Measurements from ENCODE around the gene SIMC1.
A peak's percentile ranks its signal among the peaks of the same experiment; 100 is the strongest.

SIMC1 gene

GRCh38 chr5:176317534-176318374, 79.5 kb downstream of the SIMC1 start:
- DNase-seq, result no peak

DNA sequence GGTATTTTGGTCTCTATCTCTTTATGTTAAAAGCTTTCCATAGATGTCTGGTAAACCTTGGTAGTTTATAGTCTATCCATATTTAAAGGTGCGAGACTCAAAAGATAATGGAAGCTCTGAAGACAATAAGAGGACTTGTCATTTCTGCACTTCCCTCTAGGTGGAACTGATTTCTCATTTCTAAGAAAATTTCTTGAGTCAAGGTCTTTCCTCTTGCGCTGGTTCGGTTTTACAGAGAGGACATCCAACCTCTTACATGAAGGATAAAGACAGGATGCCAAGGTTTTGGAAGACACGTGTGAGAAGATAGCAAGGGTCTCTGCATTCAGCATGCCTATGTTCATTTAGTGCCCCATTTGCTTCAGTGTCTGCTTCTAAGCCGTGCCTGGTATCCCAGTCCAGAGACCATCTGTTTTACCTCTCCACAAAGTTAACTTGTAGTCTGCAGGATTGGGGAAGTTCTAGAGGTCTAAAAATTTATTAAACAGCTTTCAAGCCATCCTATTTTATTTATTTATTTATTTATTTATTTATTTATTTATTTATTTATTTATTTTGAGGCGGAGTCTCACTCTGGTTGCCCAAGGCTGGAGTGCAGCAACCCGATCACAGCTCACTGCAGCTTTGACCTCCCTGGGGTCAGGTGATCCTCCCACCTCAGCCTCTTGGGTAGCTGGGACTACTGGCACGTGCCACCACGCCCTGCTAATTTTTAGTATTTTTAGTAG, 81.8 kb downstream of the SIMC1 start:
- DNase-seq, result no peak

DNA sequence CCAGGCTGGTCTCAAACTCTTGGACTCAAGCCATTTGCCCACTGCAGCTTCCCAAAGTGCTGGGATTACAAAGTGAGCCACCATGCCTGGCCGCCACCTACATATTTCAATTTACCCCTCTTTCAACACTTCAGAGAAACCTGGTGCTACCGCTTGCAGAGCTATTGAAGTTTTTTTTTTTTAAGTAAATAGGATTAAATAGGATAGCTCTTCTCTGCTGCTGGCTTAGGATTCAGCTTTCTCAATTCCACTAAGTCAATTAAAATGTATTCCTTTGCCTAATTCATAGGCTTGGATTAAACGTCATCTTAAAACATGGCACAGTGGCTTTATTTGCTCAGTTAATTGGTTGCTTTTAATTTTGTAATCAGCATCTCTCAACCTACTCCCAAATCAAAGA, 82.4 kb downstream of the SIMC1 start:
- DNase-seq, result no peak

DNA sequence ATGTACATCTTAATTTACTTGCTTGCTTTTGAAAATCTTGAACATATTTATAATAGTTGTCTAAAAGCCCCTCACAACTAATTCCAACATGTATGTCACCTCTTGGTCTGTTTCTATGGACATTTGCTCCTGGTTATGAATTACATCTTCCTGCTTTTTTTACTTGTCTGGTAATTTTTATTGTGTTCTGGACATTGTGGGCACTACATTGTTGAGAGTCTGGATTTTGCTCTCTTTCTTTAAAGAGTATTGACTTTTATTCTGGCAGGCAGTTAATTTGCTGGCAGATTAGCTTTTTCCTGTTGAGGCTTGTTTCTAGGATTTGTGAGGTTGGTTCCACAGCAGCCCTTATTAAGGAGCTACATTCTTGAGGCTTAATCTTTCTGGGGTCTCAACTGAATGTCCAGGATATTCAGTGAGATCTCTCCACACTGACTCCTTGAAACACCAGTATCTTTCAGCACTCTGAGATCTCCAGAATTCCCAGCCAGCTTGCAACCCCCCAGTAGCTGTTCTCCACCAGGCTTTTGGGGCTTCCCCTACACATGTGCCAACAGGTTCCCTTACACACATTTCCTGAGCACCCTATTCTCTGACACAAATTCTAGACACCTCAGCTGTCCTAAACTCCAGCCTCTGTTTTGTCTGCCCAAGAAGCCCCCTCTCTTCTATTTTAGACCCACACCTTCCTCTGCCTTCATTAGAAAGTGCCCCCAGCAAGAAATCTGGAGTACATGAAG, 96.0 kb downstream of the SIMC1 start:
- no peak for DNase-seq

DNA sequence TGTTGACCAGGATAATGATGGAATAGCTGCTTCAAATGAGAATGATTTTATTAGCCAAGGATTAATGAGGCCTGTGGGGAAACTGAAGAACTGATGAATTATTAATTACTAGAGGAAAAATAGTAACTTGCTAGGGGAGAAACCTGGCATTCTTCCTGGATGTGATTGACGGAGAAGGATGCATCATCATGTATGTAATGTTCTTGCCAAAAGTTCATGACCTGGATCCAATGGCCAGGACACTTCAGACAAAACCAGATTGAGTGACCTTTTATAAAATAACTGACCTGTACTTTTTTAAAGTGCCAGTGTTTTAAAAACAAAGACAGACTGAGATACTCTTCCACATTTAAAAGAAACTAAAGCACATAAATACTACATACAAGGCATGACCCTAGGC, 99.7 kb downstream of the SIMC1 start:
- DNase-seq, result no peak

DNA sequence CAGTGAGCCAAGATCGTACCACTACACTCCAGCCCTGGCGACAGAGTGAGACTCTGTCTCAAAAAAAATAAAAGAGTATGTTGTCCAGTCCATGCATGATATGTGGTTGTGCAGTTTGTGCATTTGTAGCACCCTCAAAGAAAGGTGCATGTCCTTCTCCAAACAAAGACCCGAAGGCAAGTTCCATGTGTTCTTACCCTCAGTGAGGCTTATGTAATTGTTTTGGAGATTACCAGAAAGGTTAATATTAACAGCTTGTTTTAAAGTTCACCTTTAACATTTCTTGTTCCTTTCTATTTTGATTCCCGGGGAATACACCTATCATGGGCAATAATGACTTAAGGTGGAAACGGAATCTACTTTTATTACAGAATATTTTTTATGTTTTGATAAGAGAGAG, 101.1 kb downstream of the SIMC1 start:
- no peak for DNase-seq

- DNase-seq, result no peak
These were observed 103.3 kb downstream of the SIMC1 start for GRCh38 chr5:176341325-176342157.

GRCh38 chr5:176342158-176342483, 103.9 kb downstream of the SIMC1 start:
- DNase-seq, result no peak

DNA sequence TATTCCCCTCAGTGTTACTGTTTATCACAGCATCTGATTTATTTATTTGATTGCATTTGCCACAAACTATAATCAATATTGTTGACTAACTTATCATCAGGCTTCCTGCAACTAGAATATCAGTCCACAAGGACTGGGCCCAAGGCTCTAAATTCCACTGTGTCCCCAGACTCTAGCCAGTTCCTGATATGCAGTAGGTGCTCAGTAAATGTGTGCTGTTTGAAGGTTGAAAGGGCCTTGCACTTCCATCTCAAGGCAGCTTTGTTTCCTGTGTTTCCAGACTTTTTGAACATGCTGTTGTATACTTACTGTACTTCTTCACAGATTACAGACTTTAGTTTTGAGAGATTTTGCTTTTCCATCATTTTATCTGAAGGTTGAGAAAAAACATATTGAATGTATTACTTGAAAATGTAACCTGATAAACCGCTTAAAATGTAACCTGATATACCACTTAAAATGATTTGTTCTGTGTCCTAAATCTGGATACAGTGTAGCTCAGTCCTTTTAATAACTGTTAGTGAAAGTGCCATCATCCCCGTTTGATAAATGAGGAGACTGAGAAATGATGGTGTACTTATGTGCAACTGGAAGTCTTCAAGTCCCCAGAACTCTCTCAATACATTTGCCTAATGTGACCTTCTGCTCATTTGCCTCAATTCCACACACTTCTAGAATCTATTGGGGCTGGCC, 104.7 kb downstream of the SIMC1 start:
- DNase-seq, result no peak

GRCh38 chr5:176350416-176350815, 112.2 kb downstream of the SIMC1 start:
- no peak for DNase-seq

- no peak for DNase-seq
These were observed 114.1 kb downstream of the SIMC1 start for GRCh38 chr5:176352116-176352878.

GRCh38 chr5:176353533-176353932, 115.3 kb downstream of the SIMC1 start:
- DNase-seq, result no peak

GRCh38 chr5:176355400-176356178, 117.4 kb downstream of the SIMC1 start:
- DNase-seq, result no peak

GRCh38 chr5:176356179-176356566, 117.9 kb downstream of the SIMC1 start:
- no peak for DNase-seq

GRCh38 chr5:176359658-176360057, 121.4 kb downstream of the SIMC1 start:
- no peak for DNase-seq

DNA sequence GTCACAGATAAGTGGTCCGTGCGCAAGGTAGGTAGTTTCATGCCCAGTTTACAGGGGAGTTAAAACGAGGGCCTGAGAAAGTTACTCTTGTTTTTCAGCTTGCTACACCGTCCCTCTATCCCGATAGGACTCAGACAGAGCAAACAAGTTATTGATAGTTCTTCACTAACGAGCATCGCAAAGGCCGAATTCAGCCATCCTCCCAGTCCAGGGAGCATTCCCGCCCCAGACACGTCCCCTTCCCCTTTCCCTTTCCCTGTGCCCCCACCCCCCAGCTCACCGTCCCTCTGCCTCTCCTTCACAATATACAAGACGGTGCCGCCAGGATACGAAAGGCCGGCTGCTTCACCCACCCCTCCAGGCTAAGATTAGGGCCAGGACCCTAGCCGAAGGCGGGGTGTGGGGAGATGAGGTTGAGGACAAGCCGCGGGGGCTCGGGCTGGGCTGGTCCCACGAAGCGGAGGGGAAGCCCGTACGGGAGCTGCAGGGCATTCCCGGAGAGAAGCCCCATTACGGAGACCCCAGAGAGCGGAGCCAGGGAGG, 122.7 kb downstream of the SIMC1 start:
- DNase-seq, result no peak

DNA sequence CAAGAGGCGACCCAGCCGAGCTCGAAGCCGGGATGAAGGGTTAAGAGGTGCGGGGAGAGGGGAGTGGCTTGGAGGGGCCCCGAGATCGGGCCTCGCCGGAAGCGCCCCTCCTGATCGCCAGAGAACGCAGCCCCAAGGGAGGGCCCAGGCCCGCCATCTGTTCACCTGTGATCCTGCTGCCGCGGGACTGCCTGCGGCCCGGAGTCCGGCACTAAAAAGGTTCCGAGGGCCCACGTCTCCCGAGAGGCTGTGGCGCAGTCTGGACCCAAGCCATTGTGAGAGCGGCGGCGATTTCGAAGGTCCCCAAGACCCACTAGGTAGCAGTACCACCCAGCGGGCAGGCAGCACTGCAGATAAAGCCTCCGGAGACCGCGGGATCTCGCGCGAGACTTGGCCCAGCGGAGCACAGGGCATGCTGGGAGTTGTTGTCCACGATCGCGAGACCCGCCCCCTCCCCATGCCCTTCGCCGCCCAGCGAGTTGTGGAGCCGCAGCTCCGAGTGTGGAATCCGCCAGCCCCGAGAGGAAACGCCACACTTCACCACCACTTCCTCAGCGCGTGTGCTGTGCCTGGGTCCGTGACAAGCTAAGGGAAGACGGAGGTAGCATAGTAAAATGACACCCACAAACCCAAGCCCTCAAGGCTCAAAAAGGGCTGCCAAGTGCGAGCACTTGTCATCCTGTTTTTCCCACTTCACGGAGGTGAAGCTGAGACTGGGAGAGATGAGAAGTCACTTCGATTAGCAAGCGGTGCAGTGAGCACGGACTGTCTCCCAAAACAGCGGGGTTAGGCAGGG, 123.4 kb downstream of the SIMC1 start, which contains the start of gene KIAA1191:
KIAA1191 (minus strand) TSS at position 328 of the 796 bp plus-strand sequence. CDS start 2,256 bp downstream, outside the sequence.
- DNase-seq, result peak; percentile 93

DNA sequence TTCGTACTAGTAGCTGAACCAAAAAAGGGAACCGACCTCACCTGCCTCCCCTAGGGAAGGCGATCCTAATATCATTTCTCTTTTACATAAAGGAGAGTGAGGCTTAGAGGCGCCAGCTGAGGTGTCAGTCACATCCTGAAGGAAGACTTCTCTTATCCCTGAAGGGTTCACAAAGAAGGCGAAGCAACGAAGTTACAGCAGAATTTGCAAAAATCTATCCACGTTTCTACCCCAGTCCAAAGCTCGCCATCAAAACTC, 123.9 kb downstream of the SIMC1 start:
- no peak for DNase-seq

- DNase-seq, result no peak
These were observed 126.6 kb downstream of the SIMC1 start for GRCh38 chr5:176364765-176365350.
